Parathyroid adenoma (tissue), 2 donors: Measurements from ENCODE around the gene GPC6.

Experiments used
- H2AFZ ChIP-seq: fragments of 300-600 bp; sonication (generic); one replicate; pipeline ENCODE4 v1.7.0; 2017; ENCODE audit warnings: antibody characterized with exemption, mild to moderate bottlenecking
- H3K27ac ChIP-seq: fragments of 300-600 bp; sonication (generic); one replicate; pipeline ENCODE4 v1.7.0; 2017
- H3K27me3 ChIP-seq: fragments of 300-600 bp; sonication (generic); one replicate; pipeline ENCODE4 v1.7.0; 2017; ENCODE audit warnings: low read length; ENCODE audit not compliant: control insufficient read depth, insufficient read depth
- H3K36me3 ChIP-seq: fragments of 300-600 bp; sonication (generic); one replicate; pipeline ENCODE4 v1.7.0; 2017; ENCODE audit warnings: low read length; ENCODE audit not compliant: control insufficient read depth, insufficient read depth
- H3K4me1 ChIP-seq: fragments of 300-600 bp; sonication (generic); one replicate; pipeline ENCODE4 v1.7.0; 2017; ENCODE audit warnings: control low read depth
- H3K4me2 ChIP-seq: fragments of 300-600 bp; sonication (generic); one replicate; pipeline ENCODE4 v1.7.0; 2017; ENCODE audit warnings: low read length
- H3K4me3 ChIP-seq: fragments of 300-600 bp; sonication (generic); one replicate; pipeline ENCODE4 v1.7.0; 2017; ENCODE audit warnings: low read depth, low read length
- H3K79me2 ChIP-seq: fragments of 300-600 bp; sonication (generic); one replicate; pipeline ENCODE4 v1.7.0; 2017; ENCODE audit warnings: control low read depth
- H3K9ac ChIP-seq: fragments of 300-600 bp; sonication (generic); one replicate; pipeline ENCODE4 v1.7.0; 2017; ENCODE audit warnings: mild to moderate bottlenecking
- H3K9me3 ChIP-seq: fragments of 300-600 bp; sonication (generic); one replicate; pipeline ENCODE4 v1.7.0; 2017; ENCODE audit warnings: low read length; ENCODE audit not compliant: control insufficient read depth
- TF ChIP-seq, protein P1 (sequence below): fragments of 300-600 bp; sonication (generic); IDR thresholded peaks from one replicate; pipeline ENCODE4 v1.7.0; 2017; ENCODE audit warnings: antibody characterized with exemption, mild to moderate bottlenecking
- donor health status: primary hyperparathyroidism.

GPC6 gene

GRCh38 chr13:94254737-94255136 lies 1028.1 kb downstream of the GPC6 start:
- H3K27me3 ChIP-seq, result no peaks in the 10 kb centered on the region
- no peaks in the 10 kb centered on the region for H3K36me3 ChIP-seq
- no peak overlapping the region for H3K4me3 ChIP-seq
- no peak overlapping the region for H3K4me2 ChIP-seq
- H3K9me3 ChIP-seq, result no peaks in the 10 kb centered on the region
- no peaks in the 10 kb centered on the region for H3K4me1 ChIP-seq
- no peak overlapping the region for H3K27ac ChIP-seq
- TF ChIP-seq, protein P1, sequence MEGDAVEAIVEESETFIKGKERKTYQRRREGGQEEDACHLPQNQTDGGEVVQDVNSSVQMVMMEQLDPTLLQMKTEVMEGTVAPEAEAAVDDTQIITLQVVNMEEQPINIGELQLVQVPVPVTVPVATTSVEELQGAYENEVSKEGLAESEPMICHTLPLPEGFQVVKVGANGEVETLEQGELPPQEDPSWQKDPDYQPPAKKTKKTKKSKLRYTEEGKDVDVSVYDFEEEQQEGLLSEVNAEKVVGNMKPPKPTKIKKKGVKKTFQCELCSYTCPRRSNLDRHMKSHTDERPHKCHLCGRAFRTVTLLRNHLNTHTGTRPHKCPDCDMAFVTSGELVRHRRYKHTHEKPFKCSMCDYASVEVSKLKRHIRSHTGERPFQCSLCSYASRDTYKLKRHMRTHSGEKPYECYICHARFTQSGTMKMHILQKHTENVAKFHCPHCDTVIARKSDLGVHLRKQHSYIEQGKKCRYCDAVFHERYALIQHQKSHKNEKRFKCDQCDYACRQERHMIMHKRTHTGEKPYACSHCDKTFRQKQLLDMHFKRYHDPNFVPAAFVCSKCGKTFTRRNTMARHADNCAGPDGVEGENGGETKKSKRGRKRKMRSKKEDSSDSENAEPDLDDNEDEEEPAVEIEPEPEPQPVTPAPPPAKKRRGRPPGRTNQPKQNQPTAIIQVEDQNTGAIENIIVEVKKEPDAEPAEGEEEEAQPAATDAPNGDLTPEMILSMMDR, result no peak
- H2AFZ ChIP-seq, result no peak overlapping the region
- no peak overlapping the region for H3K9ac ChIP-seq
- no peaks in the 10 kb centered on the region for H3K79me2 ChIP-seq

- TF ChIP-seq, protein P1, result no peak
- no peak overlapping the region for H3K4me3 ChIP-seq
- H3K79me2 ChIP-seq, result no peaks in the 10 kb centered on the region
- no peak overlapping the region for H2AFZ ChIP-seq
- no peaks in the 10 kb centered on the region for H3K27me3 ChIP-seq
- H3K4me1 ChIP-seq, result no peaks in the 10 kb centered on the region
- H3K9me3 ChIP-seq, result no peaks in the 10 kb centered on the region
- H3K4me2 ChIP-seq, result no peak overlapping the region
- no peak overlapping the region for H3K27ac ChIP-seq
- no peak overlapping the region for H3K9ac ChIP-seq
- H3K36me3 ChIP-seq, result no peaks in the 10 kb centered on the region
Observed at GRCh38 chr13:94256721-94257120, 1030.1 kb downstream of the GPC6 start.

- Histone ChIP-seq H3K4me3 (no peak overlapping the region), H3K36me3 (no peaks in the 10 kb centered on the region), H3K9ac (no peak overlapping the region), H2AFZ (no peak overlapping the region), H3K9me3 (no peaks in the 10 kb centered on the region), H3K27ac (no peak overlapping the region), H3K79me2 (no peaks in the 10 kb centered on the region), H3K27me3 (no peaks in the 10 kb centered on the region), H3K4me2 (no peak overlapping the region), H3K4me1 (no peaks in the 10 kb centered on the region)
- TF ChIP-seq, protein P1, result no peak
Observed at GRCh38 chr13:94259984-94260383, 1033.4 kb downstream of the GPC6 start.

DNA sequence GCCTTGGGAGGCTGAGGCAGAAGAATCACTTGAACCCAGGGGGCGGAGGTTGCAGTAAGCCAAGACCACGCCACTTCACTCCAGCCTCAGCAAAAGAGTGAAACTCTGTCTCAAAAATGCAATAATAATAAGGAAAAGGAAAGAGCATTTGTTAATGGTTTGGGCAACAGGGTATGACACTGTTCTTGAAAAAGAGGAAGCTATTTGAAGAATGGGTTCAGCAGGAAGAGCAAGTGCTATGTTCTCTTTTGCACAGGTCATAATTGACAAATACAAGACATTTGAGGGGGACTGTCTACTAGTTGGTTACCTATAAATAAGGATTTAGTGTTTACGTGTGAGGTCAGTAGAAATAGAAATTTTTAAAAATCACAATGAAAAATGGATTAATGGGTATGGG lies 1034.6 kb downstream of the GPC6 start:
- H2AFZ ChIP-seq, result no peak overlapping the region
- H3K4me1 ChIP-seq, result no peaks in the 10 kb centered on the region
- no peak overlapping the region for H3K27ac ChIP-seq
- H3K36me3 ChIP-seq, result no peaks in the 10 kb centered on the region
- H3K4me3 ChIP-seq, result no peak overlapping the region
- no peak overlapping the region for H3K4me2 ChIP-seq
- H3K9me3 ChIP-seq, result no peaks in the 10 kb centered on the region
- TF ChIP-seq, protein P1, result no peak
- H3K79me2 ChIP-seq, result no peaks in the 10 kb centered on the region
- H3K27me3 ChIP-seq, result no peaks in the 10 kb centered on the region
- no peak overlapping the region for H3K9ac ChIP-seq

DNA sequence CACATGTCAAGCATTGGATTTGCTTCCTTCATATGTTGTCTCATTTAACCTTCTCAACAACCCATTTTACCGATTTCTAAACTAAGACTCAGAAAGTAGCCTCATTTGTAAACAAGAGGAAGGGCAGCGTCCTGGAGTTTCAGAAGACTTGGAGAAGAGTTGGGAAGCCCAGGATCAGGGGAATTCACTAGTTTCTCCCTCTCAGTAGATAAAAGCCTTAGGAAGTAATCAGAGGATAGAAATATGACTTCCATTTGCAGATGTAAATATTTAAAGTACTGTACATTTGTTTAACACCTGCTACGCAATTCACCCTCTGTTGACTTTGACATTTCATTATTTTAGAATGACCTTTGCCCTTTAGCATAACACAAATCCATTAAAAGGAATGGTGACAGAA lies 1036.4 kb downstream of the GPC6 start:
- H3K36me3 ChIP-seq, result no peaks in the 10 kb centered on the region
- no peaks in the 10 kb centered on the region for H3K27me3 ChIP-seq
- H2AFZ ChIP-seq, result no peak overlapping the region
- H3K9me3 ChIP-seq, result no peaks in the 10 kb centered on the region
- no peak overlapping the region for H3K4me2 ChIP-seq
- no peaks in the 10 kb centered on the region for H3K79me2 ChIP-seq
- H3K4me1 ChIP-seq, result no peaks in the 10 kb centered on the region
- no peak overlapping the region for H3K27ac ChIP-seq
- no peak overlapping the region for H3K9ac ChIP-seq
- no peak overlapping the region for H3K4me3 ChIP-seq
- TF ChIP-seq, protein P1, result no peak
